Medulla oblongata (tissue), 1 donor: ENCODE results near the gene SKA2.
"Not testable (repeated sequence)": the region's sequence is repeated elsewhere in the genome, so short reads cannot be mapped to it uniquely, and the experiment has no call there.

Experiments used
- DNase-seq: peaks from one replicate; pipeline ENCODE4 v3.0.0-alpha.2; 2015; ENCODE audit errors: extremely low spot score

SKA2 gene

DNA sequence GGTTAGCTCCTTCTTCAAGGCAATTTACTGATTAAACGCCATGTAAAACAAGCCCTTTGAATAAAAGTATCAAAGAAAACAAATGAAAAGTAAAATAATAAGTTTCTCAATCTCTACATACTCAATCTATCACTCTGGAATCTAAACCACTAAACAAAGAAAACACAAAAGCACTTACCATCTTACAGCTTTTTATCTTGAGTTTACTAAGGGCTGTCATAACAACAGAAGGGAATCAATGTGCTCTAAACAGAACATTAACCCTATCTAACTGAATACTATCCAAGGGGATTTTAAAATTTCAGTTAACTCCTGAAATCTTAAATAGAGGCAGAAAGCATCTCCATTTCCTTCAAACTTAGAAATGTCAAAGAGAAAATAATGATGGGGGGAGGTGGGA, 3.4 kb downstream of the SKA2 start:
- DNase-seq = no peak

DNA sequence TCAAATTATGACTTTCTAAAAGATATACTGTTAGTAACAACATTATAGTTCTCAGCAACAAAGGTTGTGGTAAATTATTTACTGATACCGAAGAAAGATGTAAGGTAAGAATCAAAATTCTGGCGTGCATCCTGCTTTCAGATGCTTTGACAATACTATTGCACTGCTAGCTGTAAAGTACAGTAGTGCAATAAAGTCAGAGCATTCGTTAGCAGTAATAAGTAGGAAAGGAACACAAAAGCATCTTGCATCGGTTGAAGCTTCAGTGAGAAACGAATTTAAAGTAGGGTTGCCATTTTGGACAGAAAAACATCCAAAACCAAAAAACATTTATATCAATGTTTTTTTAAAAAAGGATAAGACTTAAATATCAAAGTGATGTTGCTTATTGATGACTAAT, 4.0 kb downstream of the SKA2 start:
- no peak for DNase-seq

DNA sequence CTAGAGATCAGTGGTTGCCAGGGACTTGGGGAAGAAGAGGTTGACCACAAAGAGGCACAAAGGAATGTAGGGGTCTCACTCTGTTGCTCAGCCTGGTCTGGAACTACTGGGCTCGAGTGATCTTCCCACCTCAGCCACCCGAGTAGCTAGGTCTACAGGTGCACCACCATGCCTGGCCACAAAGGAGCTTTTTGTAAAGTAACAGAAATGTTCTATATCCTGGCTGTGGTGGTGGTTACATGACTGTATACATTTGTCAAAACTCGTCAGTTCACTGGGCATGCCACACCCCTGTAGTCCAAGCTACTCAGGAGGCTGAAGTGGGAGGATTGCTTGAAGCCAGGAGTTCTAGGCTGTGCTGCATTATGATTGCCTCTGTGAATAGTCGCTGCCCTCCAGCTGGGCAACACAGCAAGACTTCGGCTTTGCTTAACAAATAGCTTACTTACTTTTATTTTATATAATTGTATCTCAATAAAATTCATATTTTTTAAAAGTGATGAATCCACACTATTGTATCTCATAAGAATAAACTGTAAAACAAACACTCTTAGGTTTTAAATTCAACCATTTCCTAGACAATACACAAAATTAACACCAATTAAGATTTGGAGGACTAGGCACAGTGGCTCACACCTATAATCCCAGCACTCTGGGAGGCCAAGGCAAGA, 5.0 kb downstream of the SKA2 start:
- DNase-seq = no peak

DNA sequence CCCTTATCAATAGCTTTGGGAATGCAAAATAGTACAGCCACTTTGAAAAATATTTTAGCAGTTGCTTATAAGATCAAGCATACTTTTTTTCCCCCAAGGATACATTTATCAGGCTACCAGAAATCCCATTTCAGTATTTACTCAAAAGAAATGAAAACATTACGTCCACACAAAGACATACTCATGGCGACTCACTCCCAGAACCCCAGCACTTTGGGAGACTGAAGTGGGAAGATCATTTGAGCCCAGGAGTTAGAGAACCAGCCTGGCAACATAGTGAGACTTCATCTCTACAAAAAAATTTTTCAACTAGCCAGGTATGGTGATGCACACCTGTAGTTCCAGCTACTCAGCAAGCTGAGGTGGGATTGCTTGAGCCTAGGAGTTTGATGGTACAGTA, 5.9 kb downstream of the SKA2 start:
- no peak for DNase-seq

DNA sequence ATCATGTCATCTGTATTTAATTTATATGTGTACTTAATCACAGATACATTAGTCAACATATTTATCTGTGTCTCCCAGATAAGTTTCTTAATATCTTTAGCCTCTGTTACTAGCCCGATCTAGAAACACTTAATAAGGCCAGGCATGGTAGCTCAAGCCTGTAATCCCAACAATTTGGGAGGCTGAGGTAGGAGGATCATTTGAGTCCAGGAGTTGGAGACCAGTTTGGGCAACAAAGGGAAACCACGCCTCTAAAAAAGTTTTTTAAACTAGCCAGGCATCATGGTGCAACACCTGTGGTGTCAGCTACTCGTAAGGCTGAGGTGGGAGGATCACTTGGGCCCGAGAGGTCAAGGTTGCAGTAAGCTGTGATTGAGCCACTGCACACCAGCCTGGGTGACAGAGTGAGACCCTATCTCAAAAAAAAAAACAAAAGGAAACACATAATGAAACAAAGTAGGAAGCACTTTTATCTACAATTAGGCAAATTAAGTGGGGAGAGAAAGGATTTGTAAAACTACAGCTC, 9.4 kb downstream of the SKA2 start:
- no peak for DNase-seq

DNA sequence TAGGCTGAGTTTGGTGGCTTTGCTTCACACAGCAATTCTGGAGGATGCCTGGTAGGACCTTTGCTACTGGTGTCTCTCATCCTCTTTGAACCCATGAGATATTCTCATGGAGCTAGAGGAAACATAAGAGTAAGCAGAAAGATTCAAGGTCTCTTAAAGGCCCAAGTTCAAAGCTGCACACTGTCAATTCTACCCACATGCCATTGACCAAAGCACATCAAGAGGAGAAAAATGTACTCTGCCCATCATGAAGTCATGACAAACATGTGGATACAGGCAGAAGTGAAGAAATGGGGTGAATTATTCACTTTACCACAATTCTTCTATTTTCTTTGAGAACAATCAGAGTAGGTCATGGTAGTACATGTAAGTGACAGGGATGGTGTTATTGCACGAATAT, 13.1 kb downstream of the SKA2 start:
- DNase-seq = no peak

DNA sequence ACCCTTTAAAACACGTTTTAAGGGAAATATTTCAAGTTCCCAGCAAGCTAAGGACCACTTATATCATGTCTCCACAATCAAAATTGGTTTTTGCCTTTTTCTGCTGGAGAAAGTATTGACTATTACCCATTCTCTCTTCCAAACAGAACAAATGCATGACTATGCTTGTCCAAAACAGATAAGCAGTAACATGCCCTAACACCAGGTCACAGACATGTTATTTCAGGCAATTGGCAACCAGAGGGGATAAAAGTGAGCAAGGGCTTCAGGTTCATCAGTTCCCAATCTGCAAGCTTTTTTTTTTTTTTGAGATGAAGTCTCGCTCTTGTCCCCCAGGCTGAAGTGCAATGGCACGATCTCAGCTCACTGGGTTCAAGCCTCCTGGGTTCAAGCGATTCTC, 15.0 kb downstream of the SKA2 start:
- no peak for DNase-seq

DNA sequence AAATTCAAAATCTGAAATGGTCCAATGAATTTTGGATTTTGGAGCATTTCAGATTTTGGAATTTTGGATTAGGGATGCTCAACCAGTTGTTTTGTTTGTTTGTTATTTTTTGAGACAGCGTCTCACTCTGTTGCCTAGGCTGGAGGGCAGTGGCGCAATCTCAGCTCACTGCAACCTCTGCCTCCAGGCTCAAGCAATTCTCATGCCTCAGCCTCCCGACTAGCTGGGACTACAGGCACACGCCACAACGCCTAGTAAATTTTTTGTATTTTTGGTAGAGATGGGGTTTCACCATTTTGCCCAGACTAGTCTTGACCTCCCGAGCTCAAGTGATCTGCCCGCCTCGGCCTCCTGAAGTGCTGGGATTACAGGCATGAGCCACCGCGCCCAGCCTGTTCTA, 16.6 kb downstream of the SKA2 start:
- not testable (repeated sequence) for DNase-seq

DNA sequence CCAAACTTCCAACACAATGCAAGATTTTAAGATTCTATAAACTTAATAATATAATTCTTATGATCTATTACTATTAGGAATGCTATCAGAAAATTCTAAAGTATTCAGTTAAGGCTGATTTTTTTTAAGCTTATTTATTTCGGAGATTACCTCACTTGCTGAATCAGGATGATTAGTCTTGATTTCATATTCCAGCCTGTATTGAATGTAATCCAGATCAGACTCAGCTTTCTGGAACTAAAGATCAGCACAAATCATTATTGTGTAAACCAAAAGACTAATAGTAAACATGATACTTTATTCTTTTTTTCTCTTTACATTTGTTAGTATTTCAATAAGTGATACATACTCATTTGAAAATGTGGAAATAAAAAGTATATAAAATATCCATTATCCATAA, 23.9 kb downstream of the SKA2 start:
- no peak for DNase-seq

DNA sequence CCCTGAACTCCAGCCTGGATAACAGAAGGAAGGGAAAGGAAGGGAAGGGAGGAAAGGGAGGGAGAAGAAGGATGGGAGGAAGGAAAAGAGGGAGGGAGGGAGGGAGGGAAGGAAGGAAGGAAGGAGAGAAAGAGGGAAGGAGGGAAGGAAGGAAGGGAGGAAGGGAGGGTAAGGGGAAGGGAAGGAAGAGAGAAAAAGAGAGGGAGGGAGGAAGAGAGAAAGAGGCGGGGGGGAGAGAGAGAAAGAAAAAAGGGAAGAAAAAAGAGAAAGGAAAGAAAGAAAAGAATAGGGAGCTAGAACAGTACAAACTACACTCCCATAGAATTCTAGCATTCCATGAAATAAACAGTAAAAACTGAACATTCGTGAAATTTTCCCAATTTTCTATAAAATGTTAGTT, 25.2 kb downstream of the SKA2 start:
- no peak for DNase-seq

DNA sequence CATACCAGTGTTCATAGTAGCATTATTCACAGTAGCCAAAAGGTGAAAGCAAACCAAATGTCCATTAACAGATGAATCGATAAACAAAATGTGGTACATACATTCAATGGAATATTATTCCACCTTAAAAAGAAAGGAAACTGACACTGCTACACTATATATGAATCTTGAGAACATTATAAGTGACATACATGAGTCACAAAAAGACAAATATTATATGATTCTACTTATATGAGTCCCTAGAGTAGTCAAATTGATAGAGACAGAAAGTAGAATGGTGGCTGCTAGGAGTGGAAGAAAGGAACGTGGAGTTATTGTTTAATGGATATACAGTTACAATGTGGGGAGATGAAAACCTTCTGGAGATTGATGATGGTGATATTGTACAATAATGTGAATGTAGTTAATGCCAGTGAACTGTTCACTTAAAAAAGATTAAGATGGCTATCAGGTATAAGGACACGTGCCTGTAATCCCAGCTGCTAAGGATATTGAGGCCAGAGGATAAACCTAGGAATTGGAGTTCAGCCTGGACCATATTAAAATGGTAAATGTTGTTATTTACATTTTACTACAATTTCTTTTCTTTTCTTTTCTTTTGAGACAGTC, 28.1 kb downstream of the SKA2 start:
- no peak for DNase-seq

DNA sequence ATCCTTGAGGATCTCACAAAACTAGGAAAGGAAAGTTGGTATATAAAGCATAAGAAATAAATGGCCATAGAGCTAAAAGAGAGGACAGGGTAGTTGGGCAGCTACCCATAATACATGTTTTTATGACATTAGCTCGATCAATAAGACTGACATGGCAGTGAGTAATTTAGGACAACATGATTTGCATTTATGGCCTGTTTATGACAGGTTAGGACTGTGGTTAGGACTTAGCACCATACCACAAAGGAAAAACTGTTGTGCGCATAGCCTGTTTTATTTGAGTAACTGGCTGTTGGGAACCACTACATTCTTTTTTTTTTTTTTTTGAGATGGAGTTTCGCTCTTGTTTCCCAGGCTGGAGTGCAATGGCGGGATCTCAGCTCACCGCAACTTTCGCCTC, 30.3 kb downstream of the SKA2 start:
- no peak for DNase-seq

DNA sequence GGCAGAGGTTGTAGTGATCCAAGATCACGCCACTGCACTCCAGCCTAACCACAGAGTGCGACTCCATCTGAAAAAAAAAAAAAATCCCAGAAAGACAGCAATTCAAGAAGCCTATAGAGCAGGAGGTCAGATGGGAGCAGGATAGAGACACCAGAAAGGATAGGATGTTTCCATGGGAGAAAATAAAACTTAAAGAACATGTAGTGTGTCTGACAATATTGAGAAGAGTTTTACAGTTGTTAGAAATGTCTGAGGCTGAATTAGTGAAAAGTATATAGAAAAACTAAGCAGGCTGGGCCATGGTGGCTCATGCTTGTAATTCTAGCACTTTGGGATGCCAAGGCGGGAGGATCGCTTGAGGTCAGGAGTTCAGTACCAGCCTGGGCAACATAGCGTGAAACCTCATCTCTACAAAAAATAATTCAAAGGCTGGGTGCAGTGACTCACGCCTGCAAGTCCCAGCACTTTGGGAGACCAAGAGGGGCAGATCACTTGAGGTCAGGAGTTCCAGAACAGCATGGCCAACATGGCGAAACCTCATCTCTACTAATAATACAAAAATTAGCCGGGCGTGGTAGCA, 33.0 kb downstream of the SKA2 start:
- DNase-seq = no peak

DNA sequence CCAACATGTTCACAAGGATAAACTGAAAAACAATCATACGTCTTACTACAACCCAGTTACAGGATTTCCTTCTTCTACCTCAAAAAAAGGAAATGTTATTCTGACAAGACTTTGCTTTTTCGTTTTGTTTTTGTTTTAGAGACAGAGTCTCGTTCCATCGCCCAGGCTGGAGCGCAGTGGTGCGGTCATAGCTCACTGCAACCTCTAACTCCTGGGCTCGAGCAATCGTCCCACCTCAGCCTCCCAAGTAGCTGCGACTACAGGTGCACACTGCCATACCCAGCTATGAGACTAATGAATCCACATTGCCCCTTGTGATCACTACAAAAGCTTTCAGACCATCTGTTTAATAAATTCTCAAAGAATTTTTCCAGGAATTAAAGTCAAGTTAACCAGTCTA, 39.5 kb downstream of the SKA2 start:
- DNase-seq = no peak

DNA sequence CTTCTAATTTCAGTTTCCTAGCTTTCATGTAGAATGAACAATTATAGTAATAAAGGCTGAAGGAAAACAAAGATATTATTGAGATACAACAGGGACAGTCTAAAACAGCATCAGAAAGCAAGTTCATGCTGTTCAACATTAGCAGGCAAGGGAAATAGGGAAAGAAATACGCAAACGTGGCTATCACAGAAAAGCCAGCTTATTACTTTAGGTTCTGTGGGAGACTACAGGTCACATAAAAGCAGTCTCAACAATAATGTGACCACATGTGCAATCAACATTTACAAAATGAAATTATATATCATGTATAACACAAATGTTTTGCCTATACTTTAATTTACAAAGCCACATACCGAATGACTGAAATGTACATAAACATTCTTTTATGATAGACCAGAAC, 43.4 kb downstream of the SKA2 start:
- no peak for DNase-seq

DNA sequence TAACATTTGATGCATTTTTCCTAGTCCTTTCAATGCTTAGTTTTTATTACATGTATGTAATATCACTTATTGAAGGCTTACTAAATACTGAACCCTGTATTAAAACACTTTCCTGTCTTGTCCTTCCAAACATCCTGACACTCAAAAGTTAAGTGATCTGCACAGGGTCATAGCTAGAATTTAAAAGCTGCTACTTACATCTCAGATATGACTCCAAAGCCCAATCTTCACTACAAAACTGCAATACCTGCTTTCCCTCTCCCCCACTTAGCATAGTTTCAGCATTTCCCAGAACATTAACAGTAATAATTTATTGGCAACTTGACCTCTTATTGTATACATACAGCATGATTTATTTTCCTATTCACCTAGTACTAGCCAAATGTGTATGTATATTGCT, 44.0 kb downstream of the SKA2 start:
- DNase-seq = no peak

DNA sequence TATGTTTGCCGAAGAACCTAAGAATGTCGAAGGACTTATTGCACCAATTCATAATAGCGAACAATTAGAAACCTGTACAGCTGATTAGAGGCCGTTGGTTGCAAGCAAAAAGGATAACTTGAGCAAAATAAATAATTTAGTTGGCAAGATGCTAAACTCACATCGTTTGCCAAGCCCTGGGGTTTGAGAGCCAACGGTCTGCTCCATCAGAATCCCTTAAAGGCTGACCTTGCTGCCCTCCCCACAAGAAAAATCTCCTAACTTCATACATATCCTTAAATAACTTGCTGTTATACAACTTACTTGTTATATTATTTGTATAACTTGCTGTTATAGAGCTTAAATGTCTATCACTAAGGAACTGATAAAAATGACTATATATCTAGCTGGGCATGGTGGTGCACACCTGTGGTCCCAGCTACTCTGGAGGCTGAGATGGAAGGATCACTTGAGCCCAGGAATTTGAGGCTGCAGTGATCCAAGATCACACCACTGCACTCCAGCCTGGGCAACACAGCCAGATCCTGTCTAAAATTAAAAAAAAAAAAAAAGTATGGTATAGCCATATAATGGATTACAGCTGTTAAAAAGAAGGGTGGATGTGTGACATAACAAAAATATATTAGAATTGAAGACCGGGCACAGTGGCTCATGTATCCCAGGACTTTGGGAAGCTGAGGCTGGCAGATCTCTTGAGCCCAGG, 46.4 kb downstream of the SKA2 start:
- DNase-seq = no peak

DNA sequence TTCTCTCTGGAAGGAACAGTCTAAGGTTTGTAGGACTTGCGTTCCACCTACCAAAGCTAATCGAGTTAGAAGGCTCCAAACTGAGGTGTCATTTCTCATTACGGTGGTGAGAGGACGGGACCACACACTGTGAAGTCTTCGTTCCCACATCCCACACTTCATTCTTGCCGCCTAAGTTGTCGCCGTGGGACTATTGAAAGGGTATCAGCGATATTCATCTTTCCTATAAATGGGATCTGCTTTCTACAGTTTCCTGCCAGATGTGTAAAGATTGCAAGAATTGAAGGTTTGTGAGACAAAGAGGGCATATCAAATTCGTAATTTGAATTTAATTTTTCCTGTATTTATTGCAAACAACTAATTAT, 47.7 kb downstream of the SKA2 start:
- DNase-seq = no peak

DNA sequence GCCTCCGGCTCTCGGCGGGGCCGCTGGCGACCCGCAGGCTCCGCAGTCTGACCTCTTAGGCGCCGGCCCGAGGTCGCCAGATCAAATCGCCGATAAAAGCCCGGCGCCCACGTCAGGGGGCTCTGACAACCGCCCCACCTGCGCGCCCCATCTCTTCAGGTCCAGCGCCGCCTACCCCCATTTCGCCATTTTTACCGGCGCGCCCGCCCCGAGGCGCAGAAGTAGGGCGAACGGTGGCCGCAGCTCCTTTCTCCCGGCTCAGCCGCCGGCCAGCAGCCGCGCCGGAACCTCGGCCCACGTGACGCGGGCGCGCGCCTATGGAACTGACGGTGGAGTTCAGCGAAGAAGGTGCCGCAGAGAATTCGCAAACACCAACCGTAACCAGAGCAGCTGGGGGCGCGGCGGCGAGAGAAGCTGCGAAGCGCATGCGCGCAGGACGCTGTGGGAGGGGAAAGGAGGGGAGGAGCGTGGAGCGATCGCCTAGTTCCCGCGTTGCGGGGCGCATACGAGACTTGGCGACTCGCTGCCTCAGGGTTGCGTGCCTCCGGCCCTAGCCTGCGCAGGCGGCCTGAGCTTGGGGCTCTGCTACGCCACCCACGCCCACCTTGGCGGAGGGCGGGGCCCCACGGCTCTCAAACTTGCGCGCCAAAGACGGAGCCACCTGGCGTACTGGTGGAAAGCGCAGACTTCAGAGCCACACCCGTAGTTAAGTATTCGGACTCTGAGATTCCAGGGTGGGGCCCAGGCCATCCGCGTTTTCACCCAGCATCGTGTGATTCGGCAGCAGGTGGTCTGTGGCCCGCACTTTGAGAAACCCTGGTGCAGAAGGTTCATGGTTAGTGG, 48.3 kb downstream of the SKA2 start, which contains the start of gene TRIM37:
Gene TRIM37 (minus strand): TSS at position 418 of the 843 bp plus-strand sequence. CDS start 419 bp downstream, outside the sequence.
- peak; percentile 97 for DNase-seq

DNA sequence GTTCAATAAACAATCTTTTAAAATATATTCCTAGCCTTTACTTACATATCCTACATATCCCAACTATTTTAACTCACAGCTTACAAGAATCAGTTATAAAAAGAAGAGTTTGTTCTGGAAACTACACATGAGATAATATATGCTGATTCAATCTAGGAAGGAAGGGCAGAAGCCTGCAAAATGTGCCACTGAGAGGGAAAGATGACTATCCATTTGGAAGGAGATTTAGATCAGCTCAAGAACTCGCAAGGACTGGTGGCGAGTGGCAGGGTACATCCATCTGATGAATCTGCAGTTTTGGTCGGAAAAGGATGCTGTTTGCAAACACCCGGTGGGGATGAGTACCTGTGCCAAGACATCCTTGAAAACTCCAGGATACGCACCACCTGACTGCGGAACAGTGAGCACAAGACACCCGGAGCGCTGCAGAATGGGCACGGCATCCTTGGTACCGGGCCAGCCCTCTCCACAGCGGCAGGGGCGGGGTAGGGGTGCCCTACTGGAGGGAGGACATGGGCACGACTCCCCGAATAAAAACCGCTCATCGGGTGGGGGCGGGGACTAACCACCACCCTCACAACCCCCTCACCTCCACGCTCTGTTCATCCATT, 49.0 kb downstream of the SKA2 start:
- peak; percentile 69 for DNase-seq

DNA sequence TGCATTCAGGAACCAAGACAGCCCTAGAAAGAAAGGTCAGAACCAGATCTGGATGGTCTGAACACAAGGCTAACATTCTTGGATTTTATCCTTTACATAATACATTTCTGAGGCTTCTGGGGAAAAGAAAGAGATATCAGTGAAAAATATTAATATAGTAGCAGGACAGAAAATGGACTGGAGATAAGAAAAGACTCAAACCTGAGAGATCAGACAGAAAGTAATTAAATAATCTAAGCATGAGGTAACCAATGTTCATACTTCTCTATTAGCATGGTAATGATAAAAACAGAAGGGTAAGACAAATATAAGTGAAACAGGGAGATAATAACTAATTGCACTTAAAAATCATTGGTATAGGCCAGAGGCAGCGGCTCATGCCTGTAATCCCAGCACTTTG, 53.8 kb downstream of the SKA2 start:
- DNase-seq = no peak
